NCI-H2227 treated with DMSO at 0.1 percent for 48 hours (cell line): Measurements from ENCODE around the gene ADAMTS2.

Experiments
- DNase-seq: peaks from one replicate; lab custom pipeline; 2025; lab: John Stamatoyannopoulos, UW

The ADAMTS2 gene

GRCh38 chr5:179160584-179160983, 184.7 kb downstream of the ADAMTS2 start:
- no peak for DNase-seq

DNA sequence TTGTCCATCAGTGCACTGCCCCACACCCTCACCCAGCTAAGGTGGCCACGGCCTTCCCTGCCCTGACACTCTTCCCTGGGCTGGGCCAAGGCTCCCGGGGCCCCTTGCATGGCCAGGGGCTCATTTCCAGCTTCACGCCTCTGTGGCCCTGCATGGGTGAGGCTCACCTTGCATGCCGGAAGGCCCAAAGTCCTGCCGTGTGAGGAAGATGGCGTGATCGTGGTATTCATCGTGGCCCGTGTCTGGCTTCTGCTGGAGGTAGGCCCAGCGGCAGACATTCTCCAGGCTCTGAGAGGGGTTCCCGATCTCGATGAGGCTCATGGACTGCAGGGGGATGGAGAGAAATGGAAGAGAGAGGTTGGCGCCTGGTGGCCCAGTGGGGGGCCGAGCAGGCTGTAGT, 186.7 kb downstream of the ADAMTS2 start:
- no peak for DNase-seq

DNA sequence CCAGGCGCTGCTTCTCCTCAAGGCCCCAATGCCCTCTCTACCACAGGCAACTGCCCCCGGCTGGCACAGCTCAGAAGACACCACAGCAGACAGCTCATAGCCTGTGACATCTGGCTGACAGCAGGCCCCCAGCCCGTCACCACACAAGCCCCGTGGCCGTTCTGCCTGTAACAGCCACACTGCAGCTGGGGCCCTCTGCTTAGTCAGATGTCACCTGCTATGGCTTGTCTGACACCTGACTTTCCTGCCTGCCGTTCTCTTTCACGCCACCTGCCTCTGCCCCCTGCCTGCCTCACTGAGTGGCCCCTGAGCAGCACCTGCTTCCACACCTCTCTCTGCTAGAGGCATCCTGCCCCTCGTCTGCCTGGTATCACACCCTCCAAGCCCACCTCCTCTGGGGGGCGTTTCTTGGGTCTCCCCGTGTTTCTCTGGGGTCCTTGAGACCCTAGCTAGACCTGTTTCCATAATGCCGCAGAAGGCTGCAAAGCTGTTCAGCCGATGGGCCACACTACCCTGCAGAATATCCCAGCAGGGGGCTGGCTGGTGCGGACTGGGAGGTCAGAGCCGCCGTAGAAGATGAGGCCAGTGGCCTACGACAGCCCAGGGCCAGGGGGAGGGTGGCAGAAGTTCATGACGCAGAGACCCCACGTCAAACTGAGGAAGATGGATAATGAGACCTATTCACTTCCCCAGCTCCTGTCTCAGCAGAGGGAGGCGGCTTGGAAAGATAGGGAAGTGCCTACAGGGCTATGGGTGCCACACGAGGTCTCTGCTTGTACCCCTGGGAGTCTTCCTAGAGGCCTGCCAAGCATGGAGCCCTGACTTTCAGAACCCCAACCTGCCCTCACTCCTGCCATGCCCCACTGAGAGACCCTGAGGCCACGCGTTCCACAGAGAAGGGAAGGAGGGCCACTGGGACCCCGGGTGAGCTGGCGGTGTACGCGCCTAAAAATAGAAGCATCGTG, 190.0 kb downstream of the ADAMTS2 start:
- no peak for DNase-seq

- DNase-seq: no peak
Measured at GRCh38 chr5:179154346-179154990, 190.8 kb downstream of the ADAMTS2 start.

DNA sequence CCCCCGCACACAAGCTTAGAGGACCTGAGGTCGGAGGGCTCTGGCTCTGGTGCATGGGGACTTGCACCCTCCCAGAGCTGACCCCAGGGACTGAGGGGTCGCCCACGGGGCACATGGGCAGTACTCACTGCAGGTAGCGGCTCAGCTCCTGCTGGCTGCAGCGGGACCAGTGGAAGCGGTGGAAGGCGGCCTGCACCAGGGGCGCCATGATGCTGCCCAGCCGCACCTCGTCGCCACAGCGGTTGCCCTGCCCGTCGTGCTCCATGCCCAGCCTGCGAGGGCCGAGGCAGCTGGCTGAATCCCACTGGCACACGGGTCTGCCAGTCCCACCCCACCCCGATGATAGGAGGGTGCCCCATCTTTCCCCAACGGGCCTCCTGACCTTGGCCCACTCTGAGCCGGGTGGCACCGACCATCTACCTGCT, 191.3 kb downstream of the ADAMTS2 start:
- DNase-seq: no peak

- no peak for DNase-seq
Measured at GRCh38 chr5:179153341-179153901, 191.8 kb downstream of the ADAMTS2 start.

DNA sequence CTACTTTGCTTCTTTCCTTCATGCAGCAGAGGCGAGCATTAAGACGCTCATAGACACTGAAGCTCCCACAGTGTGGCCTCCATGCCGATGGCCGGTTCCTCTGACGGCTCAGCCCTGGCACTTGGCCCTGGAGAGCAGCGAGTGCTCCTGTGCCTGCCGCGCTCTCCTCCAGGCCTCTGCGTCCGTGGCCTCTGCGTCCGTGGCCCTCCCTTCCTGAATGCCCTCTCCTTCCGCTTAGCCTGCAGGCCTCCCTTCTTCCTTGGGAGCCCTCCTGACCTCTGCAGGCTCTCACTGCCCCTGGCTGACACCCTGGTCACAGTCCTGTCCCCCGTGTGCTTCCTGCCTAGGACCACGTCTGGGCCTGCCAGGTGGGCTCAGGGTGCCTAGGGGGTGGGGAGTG, 192.3 kb downstream of the ADAMTS2 start:
- DNase-seq: no peak

DNA sequence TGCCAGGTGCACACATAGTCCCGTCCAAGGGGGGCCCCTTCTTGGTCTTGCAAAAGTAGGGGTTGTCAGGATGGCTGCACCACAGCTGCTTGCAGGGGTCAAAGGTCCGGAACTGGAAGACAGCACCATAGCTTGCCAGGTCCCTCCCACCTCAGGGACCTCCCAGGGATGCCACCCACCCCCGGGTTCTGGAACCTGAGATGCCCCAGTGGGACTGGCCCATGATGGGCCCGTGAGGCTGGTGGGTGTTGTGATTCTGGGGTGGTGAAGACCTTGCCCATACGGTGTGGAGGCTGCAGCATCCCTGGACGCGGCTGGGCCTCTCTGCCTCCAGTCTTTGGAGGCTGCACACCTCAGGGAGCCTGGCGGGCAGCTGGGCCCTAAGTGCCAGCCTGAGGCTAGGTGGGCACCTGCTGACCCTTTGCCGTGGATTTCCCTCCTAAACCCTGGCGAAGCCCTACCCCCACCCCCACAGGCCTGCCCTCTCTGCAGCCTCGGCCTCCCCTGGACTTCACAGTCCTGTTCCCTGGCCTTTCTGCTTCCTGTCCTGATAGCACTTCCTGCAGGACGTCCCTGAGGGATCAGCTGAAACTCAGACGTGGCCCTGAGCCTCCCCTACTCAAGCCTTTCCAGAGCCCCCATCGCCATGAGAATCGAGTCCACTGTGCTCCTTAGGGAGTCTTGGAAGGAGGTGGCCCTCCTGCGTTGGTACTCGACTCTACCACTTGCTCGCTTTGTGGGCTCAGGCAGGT, 192.9 kb downstream of the ADAMTS2 start:
- DNase-seq: no peak

DNA sequence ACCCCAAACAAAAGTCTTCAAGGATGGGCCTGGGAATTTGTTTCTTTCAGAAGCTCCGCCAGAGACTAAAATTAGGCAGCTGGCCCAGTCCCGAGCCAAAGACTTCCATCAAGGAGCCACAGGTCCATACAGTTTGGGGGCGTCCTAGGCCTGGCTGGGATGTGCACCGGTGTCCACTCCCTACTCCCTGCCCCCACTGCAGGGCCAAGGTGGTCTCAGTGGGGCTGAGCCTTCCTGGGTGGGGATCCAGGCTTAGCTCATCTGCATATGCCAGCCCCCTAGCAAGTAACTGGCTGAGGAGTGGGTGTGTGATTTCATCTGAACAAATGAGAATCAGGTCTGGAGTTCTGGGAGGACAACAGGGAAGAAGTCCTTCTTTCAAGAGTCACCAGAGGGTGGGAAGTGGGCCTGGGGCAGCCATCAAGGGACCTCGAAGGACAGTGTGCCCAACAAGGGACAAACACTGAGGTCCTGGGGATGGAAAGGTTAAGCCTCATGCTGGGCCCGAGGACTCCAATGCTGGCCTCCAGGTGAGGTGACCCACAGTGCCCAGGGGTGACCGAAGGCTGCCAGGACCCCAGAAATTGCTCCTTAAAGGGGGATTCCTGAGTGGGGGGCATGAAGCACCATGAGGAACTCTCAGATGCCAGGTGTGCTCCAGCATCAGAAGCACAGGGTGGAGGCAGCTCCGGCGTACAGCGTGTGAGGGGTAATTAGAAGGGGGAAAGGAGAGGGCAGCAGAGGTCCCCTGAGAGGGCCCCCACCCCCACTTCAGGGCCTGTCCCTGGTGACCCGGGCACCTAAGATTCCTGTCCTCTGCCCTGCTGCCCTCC, 193.8 kb downstream of the ADAMTS2 start:
- DNase-seq: no peak

- DNase-seq: no peak
Measured at GRCh38 chr5:179150011-179150410, 195.2 kb downstream of the ADAMTS2 start.

- DNase-seq: no peak
Measured at GRCh38 chr5:179149278-179149677, 196.0 kb downstream of the ADAMTS2 start.

DNA sequence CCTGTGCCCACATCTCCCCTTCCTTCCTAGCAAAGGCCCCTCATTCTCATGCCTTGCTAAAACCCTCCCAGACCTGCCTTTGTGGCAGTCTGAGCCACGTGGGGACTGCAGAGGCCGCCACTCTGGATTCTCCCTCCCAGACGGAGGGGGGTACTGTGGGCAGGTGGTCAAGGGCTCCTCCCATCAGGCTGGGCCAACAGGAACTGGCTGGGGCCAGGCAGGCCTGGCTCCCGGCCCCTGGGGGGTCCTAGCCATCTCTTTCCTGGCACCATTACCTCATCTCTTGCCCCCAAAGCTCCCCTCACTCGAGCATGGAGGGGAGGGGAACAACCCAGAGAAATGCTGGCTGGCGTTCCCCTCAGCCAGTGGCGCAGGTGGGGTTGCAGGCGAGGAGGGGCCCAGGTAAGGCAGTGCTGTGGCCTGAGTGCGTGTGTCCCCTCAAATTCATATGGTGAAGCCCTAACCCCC, 196.5 kb downstream of the ADAMTS2 start:
- DNase-seq: no peak

- no peak for DNase-seq
Measured at GRCh38 chr5:179147991-179148702, 197.1 kb downstream of the ADAMTS2 start.

GRCh38 chr5:179146277-179146676, 199.0 kb downstream of the ADAMTS2 start:
- DNase-seq: no peak

- DNase-seq: no peak
Measured at GRCh38 chr5:179143446-179143845, 201.8 kb downstream of the ADAMTS2 start.

DNA sequence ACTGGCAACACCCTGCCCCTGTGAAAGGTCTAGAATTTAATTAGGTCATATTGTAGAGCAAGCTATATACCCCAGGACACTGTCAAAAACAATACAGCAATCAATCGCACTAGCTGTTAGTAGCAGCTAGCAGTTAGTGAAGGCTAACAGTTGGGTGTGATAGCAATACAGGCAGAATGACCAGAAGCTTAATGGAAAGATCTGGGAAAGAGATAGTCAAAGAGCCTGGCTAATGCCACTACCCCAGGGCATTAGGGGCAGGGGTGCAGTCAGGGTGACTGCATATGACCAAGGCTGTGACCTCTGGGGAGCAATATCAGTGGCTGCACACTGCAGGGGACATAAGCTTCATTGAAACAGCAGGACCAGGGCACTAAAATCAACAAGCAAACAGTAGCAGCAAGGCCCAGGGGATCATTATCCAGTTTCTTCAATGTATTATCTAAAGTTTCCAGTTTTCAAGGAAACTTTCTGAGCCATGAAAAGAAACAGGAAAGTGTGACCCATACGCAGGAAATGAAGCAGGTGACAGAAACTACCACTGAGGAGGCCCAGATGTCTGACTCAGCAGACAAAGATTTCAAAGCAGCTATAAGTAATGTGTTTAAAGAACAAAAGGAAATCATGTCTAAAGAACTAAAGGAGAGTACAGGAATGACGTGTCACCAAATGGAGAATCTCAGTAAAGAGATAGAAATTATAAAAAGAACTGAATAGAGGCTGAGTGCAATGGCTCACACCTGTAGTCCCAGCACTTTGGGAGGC, 202.6 kb downstream of the ADAMTS2 start:
- no peak for DNase-seq

DNA sequence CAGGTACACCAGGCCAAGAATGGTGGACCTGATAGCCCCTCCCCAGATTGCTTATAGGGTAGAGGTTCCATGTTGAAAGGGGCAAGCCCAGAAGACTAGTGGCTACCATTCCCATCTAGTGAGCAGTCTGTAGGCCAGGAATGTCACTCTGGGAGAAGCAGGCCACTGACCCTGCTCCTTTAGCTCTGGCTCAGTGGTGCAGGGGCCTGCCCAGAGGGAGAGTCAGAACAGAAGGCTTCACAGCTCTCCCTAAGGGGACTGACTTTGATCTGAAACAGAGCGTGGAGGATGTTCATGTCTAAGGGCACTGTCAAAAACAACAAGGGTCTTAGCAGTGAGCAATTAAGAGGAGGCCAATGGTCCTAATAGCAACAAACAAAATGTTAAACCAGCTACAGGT, 203.4 kb downstream of the ADAMTS2 start:
- no peak for DNase-seq

- DNase-seq: no peak
Measured at GRCh38 chr5:179140293-179140692, 205.0 kb downstream of the ADAMTS2 start.

DNA sequence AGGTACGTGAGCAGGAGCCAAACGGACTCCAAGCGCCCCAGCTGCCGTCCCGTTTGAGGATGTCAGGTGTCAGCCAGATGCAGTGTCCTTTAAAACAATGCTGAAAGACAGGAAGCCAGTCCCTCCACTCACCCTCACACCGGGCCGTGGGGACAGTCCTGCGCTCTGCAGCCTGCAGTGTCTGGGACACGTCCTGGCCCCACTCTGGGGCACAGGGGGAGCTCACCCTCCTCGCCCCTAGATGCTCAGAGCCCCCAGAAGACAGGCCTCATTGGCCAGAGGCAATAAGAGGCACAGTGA, 205.4 kb downstream of the ADAMTS2 start:
- no peak for DNase-seq
